Measurements from ENCODE around the gene LRRC8C. TPM values are rescaled to one million over a fixed set of nuclear protein-coding genes. Genes with fewer than 3 reads are reported as not detected.

Gene LRRC8C
- total RNA-seq, 2 donors from 2014 or later: 2.5 to 5.5 TPM

DNA sequence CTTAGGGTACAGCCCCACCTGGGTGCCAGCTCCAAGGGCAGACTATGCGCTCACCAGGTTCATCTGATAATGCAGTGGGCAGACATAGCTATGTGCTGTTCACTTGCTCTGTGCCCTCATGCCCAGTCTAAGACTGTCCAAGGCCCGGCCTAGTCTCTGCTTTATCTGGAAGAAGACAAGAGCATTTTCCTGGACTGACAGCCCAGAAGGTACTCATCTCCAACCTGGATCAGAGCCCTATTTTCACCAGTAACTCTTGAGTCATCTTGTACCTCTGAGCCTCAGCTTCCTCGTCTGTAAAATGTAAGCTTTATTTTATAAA lies 28.5 kb upstream of the LRRC8C start:
- H3K4me1 Mint-ChIP-seq: peaks cover 9% of the 10 kb centered on the region

DNA sequence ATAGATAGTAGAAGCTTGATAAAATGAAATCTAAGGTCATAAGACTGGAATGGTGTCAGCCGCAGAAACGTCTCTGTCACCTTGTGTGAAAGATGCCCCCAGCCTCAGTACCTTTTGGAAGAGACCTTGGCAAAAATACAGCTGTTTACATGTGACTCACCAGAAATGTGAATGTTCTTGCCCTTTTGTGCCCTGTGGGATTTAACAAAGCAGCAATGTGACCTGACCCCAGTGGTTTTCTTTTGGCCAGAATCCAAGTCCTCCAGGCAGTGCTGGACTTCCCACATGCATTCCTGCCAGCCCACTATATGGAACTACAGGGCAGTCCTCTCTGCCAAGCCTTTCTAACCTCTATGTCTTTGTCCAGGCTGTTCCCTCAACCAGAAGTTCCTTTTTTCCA lies 27.2 kb upstream of the LRRC8C start:
- 69% methylated on average over 2 of the region's 2 CpGs; no CpG with 5 or more reads in 1 of the 2 experiments for WGBS, 2 experiments (ENCODE audit: insufficient coverage in 1 of 2, insufficient read length in 1 of 2)
- H3K4me1 ChIP-seq (ENCODE audit: control insufficient read depth, insufficient read depth, low read length): no peaks in the 10 kb centered on the region

More for the DNA sequence above, 28.5 kb upstream of the LRRC8C start:
- Histone ChIP-seq H3K9me3 (ENCODE audit: control insufficient read depth, low read length) (no peaks in the 10 kb centered on the region), H3K27ac (ENCODE audit: low read depth, low read length) (no peak overlapping the region), H3K4me1 (ENCODE audit: control insufficient read depth, insufficient read depth, low read length) (no peaks in the 10 kb centered on the region), H3K36me3 (ENCODE audit: control insufficient read depth, insufficient read depth, low read length) (no peaks in the 10 kb centered on the region), H3K27me3 (ENCODE audit: control insufficient read depth, insufficient read depth, low read length, poor library complexity, severe bottlenecking) (no peaks in the 10 kb centered on the region), H3K9ac (ENCODE audit: extremely low read depth, low read length, poor library complexity, severe bottlenecking) (no peak overlapping the region), H3K4me3 (ENCODE audit: low read length) (no peak overlapping the region)
- Mint-ChIP-seq H3K9me3 (no peaks in the 10 kb centered on the region), H3K36me3 (ENCODE audit: low read depth) (no peaks in the 10 kb centered on the region), H3K27ac (no peak overlapping the region), H3K27me3 (ENCODE audit: insufficient read depth) (no peaks in the 10 kb centered on the region), H3K4me3 (no peak overlapping the region)
- WGBS, 2 experiments (ENCODE audit: insufficient coverage in 1 of 2, insufficient read length in 1 of 2): 83 to 90% methylated on average over 1 to 3 of the region's 3 CpGs
- DNase-seq: no peak
- TF ChIP-seq, protein P1, sequence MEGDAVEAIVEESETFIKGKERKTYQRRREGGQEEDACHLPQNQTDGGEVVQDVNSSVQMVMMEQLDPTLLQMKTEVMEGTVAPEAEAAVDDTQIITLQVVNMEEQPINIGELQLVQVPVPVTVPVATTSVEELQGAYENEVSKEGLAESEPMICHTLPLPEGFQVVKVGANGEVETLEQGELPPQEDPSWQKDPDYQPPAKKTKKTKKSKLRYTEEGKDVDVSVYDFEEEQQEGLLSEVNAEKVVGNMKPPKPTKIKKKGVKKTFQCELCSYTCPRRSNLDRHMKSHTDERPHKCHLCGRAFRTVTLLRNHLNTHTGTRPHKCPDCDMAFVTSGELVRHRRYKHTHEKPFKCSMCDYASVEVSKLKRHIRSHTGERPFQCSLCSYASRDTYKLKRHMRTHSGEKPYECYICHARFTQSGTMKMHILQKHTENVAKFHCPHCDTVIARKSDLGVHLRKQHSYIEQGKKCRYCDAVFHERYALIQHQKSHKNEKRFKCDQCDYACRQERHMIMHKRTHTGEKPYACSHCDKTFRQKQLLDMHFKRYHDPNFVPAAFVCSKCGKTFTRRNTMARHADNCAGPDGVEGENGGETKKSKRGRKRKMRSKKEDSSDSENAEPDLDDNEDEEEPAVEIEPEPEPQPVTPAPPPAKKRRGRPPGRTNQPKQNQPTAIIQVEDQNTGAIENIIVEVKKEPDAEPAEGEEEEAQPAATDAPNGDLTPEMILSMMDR (conservative IDR thresholded peaks at IDR 0.05): no peak

DNA sequence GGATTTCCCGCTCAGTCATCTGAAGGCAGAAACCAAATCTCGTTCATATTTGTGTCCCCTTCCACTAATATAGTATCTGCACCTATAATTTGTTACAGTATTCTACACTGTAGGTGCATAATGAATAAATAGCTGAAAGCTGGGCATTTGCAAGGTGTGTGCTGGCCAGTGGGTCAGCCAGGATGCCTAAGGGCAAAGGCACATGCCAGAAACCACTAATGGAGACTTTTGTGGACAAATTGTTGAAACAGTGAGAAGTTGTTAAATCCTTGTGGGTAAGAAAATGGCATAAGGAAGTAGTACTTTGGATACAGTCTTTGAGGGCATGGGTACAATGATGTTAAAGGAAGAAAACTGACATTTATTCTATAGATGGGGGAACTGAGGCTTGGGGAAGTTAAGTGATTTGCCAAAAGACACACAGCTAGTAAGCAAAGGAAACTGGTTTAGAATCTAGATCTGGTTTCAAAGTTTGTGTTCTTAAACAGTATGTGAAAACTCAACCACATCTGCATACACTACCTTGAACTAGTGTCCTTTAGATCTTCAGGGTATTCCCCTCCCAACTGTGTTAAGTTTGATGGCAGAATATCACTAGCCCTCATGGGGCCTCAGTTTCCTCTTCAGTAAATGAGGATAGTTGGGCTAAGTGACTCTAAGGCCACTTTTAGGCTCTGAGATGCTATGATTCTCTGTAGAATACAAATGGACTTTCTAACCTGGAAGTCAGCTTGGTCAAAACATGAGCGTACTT lies 26.5 kb upstream of the LRRC8C start:
- no peaks in the 10 kb centered on the region for H3K36me3 ChIP-seq (ENCODE audit: control insufficient read depth, insufficient read depth, low read length)
- H3K9me3 Mint-ChIP-seq: no peaks in the 10 kb centered on the region
- no peak overlapping the region for H3K4me3 Mint-ChIP-seq

More for the DNA sequence above, 27.2 kb upstream of the LRRC8C start:
- Mint-ChIP-seq H3K4me1 (peaks cover 8% of the 10 kb centered on the region), H3K4me3 (no peak overlapping the region), H3K9me3 (no peaks in the 10 kb centered on the region), H3K27me3 (ENCODE audit: insufficient read depth) (no peaks in the 10 kb centered on the region), H3K36me3 (ENCODE audit: low read depth) (no peaks in the 10 kb centered on the region), H3K27ac (no peak overlapping the region)
- Histone ChIP-seq H3K36me3 (ENCODE audit: control insufficient read depth, insufficient read depth, low read length) (no peaks in the 10 kb centered on the region), H3K9me3 (ENCODE audit: control insufficient read depth, low read length) (no peaks in the 10 kb centered on the region), H3K9ac (ENCODE audit: extremely low read depth, low read length, poor library complexity, severe bottlenecking) (no peak overlapping the region), H3K27me3 (ENCODE audit: control insufficient read depth, insufficient read depth, low read length, poor library complexity, severe bottlenecking) (no peaks in the 10 kb centered on the region), H3K27ac (ENCODE audit: low read depth, low read length) (no peak overlapping the region), H3K4me3 (ENCODE audit: low read length) (no peak overlapping the region)
- no peak for DNase-seq
- TF ChIP-seq, protein P1 (conservative IDR thresholded peaks at IDR 0.05): no peak

More for the DNA sequence above, 26.5 kb upstream of the LRRC8C start:
- no peaks in the 10 kb centered on the region for H3K4me1 ChIP-seq (ENCODE audit: control insufficient read depth, insufficient read depth, low read length)
- WGBS, 2 experiments (ENCODE audit: insufficient coverage in 1 of 2, insufficient read length in 1 of 2): 95 to 100% methylated on average over 1 of the region's 3 CpGs
- Mint-ChIP-seq H3K36me3 (ENCODE audit: low read depth) (no peaks in the 10 kb centered on the region), H3K4me1 (peaks cover 8% of the 10 kb centered on the region), H3K27ac (no peak overlapping the region), H3K27me3 (ENCODE audit: insufficient read depth) (no peaks in the 10 kb centered on the region)
- H3K27me3 ChIP-seq (ENCODE audit: control insufficient read depth, insufficient read depth, low read length, poor library complexity, severe bottlenecking): no peaks in the 10 kb centered on the region
- DNase-seq: no peak
- H3K27ac ChIP-seq (ENCODE audit: low read depth, low read length): no peak overlapping the region
- no peak overlapping the region for H3K4me3 ChIP-seq (ENCODE audit: low read length)
- H3K9me3 ChIP-seq (ENCODE audit: control insufficient read depth, low read length): no peaks in the 10 kb centered on the region
- H3K9ac ChIP-seq (ENCODE audit: extremely low read depth, low read length, poor library complexity, severe bottlenecking): no peak overlapping the region
- TF ChIP-seq, protein P1 (conservative IDR thresholded peaks at IDR 0.05): no peak
